ENCODE data around the gene PHF12. TPM values are rescaled to one million over a fixed set of nuclear protein-coding genes. Genes with fewer than 3 reads are reported as not detected.

Gene PHF12
- total and polyA plus RNA-seq, 2 of the 4 experiments (the other 2 are of a cell fraction), result 24.4 to 25.6 TPM

DNA sequence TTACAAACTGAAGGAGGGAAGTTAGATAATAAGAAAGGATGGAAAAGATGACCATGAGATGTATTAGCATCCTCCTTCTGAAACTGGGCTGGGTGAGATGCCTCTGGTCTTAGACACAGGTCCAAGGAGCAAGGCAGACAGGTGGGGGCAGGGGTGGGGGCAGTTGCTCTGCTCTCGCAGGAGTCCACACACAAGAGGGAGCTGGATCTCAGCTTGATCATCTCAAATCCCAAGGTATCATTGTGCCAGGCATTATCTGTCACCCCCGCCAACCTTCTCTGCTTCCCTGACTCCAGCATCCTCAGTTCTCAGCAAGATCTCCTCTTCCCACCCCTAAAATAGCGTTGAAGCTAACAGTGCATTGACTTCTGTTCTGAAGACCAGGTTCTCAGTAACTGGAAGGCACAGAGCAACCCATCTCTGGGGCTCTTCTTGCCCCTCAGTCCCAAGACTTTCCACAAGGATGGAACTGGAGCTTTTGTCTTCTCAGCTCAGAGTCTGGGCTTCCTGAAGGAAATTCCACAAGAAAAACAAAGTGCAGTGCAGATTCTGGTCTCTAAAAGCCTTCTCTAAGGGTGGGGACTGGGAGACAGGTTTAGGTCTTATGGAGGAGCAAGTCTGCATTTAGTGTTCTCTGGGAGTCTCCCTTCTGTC is 55.4 kb downstream of the PHF12 start:
- Histone ChIP-seq H4K20me1 (ENCODE audit: insufficient read depth, low read length) (peaks cover 29% of the 10 kb centered on the region; the same call in 1 of the 2 replicates), H3K56ac (ENCODE audit: extremely low read depth, insufficient read depth, low read length) (no peak overlapping the region), H2BK120ac (ENCODE audit: low read depth, low read length) (no peak overlapping the region), H3K9me3 (ENCODE audit: control insufficient read depth, insufficient read depth, low read length) (no peaks in the 10 kb centered on the region), H3K4me1 (ENCODE audit: control insufficient read depth, insufficient read depth, low read length) (peaks cover 9% of the 10 kb centered on the region), H3K4me3 (ENCODE audit: insufficient read depth, low read depth, low read length) (no peak overlapping the region; the same call in 1 of the 2 replicates), H3K27ac (ENCODE audit: insufficient read depth, low read length) (no peak overlapping the region), H3K9ac (ENCODE audit: low read depth, low read length) (peak overlapping the region; percentile 79), H3K9me1 (ENCODE audit: insufficient read depth, low read length) (peaks cover 22% of the 10 kb centered on the region), H2AK9ac (replicated peaks; ENCODE audit: low read depth, low read length, poor library complexity) (peak overlapping the region; percentile 18), H3K4me2 (ENCODE audit: low read depth, low read length) (peak overlapping the region; percentile 75), H3K79me1 (ENCODE audit: low read depth in 1 of 2, low read length in 2 of 2) (peaks cover 19 to 62% of the 10 kb centered on the region in 2 experiments), H2BK15ac (ENCODE audit: low read depth, low read length) (no peak overlapping the region), H3K14ac (replicated peaks; ENCODE audit: low read depth, low read length) (no peak overlapping the region), H2AK5ac (ENCODE audit: low read depth, low read length) (peak overlapping the region; percentile 20; the same call in 1 of the 2 replicates), H3K4ac (ENCODE audit: low read depth, low read length) (no peak overlapping the region), H4K91ac (ENCODE audit: insufficient read depth, low read depth, low read length) (no peak overlapping the region), H4K8ac (ENCODE audit: low read depth in 2 of 2, low read length in 2 of 2) (no peak overlapping the region), H3K23ac (ENCODE audit: low read depth, low read length) (peak overlapping the region; percentile 53; the same call in 1 of the 2 replicates), H3K18ac (ENCODE audit: low read depth, low read length) (no peak overlapping the region), H2BK20ac (ENCODE audit: low read depth, low read length) (no peak overlapping the region), H3K27me3 (ENCODE audit: control insufficient read depth, insufficient read depth, low read length) (no peaks in the 10 kb centered on the region), H3K36me3 (ENCODE audit: control insufficient read depth, insufficient read depth, low read length) (peaks cover 4% of the 10 kb centered on the region), H2AFZ (replicated peaks; ENCODE audit: low read length, poor library complexity) (no peak overlapping the region), H4K5ac (ENCODE audit: low read depth, low read length) (no peak overlapping the region), H2BK5ac (ENCODE audit: low read depth, low read length, poor library complexity, severe bottlenecking) (no peak overlapping the region)
- WGBS, 2 experiments (ENCODE audit: extremely low coverage in 2 of 2, insufficient read length in 1 of 2), result 100% methylated on average over 1 of the region's 3 CpGs; no CpG with 5 or more reads in 1 of the 2 experiments
- POLR2A ChIA-PET (ENCODE audit: unreplicated experiment), result no interaction called here
- intact Hi-C loops (cut with micrococcal nuclease), result no loop called here
- DNase-seq (no peak), ATAC-seq (ENCODE audit: low read depth) (no peak)
- dilution Hi-C loops (cut with HindIII; ENCODE audit: low sequenced_read_pairs, unreplicated experiment), result no loop called here
- CTCF ChIA-PET, result interaction anchor here (0.9 to 2.8 kb wide), 3 partner anchors 58 to 169 kb away, joined by 3 to 15 read pairs (median 11); partner anchors contain the start of gene TLCD1
- TF ChIP-seq RCOR1 (IDR thresholded peaks at IDR 0.05; ENCODE audit: insufficient replicate concordance, low read length) (no peak), MAFK (IDR thresholded peaks at IDR 0.05; ENCODE audit: low read depth, low read length) (no peak), MAZ (IDR thresholded peaks at IDR 0.05; ENCODE audit: borderline replicate concordance, low read depth, low read length) (no peak), RAD21 (IDR thresholded peaks at IDR 0.05; ENCODE audit: low read length) (no peak), RFX5 (IDR thresholded peaks at IDR 0.05; ENCODE audit: low read depth, low read length) (no peak), NFE2L2 (IDR thresholded peaks at IDR 0.05; ENCODE audit: low read depth, low read length) (no peak), CEBPB (IDR thresholded peaks at IDR 0.05; ENCODE audit: low read depth, low read length) (no peak), MXI1 (IDR thresholded peaks at IDR 0.05; ENCODE audit: borderline replicate concordance, low read depth, low read length) (no peak), SMC3 (IDR thresholded peaks at IDR 0.05; ENCODE audit: low read depth, low read length) (no peak)
- TF ChIP-seq, protein P1, sequence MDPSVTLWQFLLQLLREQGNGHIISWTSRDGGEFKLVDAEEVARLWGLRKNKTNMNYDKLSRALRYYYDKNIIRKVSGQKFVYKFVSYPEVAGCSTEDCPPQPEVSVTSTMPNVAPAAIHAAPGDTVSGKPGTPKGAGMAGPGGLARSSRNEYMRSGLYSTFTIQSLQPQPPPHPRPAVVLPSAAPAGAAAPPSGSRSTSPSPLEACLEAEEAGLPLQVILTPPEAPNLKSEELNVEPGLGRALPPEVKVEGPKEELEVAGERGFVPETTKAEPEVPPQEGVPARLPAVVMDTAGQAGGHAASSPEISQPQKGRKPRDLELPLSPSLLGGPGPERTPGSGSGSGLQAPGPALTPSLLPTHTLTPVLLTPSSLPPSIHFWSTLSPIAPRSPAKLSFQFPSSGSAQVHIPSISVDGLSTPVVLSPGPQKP (IDR thresholded peaks at IDR 0.05; ENCODE audit: borderline replicate concordance, low read depth, low read length), result no peak
- TF ChIP-seq, protein P2, sequence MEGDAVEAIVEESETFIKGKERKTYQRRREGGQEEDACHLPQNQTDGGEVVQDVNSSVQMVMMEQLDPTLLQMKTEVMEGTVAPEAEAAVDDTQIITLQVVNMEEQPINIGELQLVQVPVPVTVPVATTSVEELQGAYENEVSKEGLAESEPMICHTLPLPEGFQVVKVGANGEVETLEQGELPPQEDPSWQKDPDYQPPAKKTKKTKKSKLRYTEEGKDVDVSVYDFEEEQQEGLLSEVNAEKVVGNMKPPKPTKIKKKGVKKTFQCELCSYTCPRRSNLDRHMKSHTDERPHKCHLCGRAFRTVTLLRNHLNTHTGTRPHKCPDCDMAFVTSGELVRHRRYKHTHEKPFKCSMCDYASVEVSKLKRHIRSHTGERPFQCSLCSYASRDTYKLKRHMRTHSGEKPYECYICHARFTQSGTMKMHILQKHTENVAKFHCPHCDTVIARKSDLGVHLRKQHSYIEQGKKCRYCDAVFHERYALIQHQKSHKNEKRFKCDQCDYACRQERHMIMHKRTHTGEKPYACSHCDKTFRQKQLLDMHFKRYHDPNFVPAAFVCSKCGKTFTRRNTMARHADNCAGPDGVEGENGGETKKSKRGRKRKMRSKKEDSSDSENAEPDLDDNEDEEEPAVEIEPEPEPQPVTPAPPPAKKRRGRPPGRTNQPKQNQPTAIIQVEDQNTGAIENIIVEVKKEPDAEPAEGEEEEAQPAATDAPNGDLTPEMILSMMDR (conservative IDR thresholded peaks at IDR 0.05; ENCODE audit: low read depth, low read length), result no peak
- TF ChIP-seq, protein P3, sequence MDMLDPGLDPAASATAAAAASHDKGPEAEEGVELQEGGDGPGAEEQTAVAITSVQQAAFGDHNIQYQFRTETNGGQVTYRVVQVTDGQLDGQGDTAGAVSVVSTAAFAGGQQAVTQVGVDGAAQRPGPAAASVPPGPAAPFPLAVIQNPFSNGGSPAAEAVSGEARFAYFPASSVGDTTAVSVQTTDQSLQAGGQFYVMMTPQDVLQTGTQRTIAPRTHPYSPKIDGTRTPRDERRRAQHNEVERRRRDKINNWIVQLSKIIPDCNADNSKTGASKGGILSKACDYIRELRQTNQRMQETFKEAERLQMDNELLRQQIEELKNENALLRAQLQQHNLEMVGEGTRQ (IDR thresholded peaks at IDR 0.05; ENCODE audit: low read depth, low read length), result no peak
- BruUV-seq (replicated peaks), result no TSS peak
- in situ Hi-C loops (cut with MboI; ENCODE audit: low sequenced_read_pairs), result no loop called here
